HG03135 (cell line): ENCODE data around the gene SPACDR.
A peak's percentile ranks its signal among the peaks of the same experiment; 100 is the strongest.

ENCODE experiments used
- ATAC-seq: cut with Tn5 transposase; IDR thresholded peaks from one replicate; pipeline ENCODE4 v1.9.1; 2021; ENCODE audit warnings: mild to moderate bottlenecking, moderate library complexity; ENCODE audit not compliant: unreplicated experiment

SPACDR gene

GRCh38 chr7:100486111-100486636, 22.1 kb upstream of the SPACDR start:
- no peak for ATAC-seq

DNA sequence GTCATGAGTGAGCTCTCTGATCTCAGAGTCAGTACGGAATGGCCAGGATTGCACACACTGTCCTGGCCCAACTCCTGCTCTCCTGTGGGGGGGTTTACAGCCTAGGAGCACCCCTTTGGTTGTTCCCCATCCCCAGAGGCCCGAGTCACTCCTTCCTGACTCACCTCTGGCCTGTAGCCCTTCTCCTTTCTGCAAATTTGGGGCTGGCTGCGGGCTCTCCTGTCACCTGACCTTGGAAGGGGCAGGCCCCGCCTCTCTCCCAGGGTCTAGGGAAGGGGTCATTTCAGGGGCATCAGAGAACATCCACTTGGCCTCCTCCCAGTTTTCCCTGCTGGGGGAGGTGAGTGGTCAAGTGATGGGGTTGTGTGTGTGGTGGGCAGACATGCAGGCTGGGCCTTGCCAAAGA, 21.4 kb upstream of the SPACDR start:
- ATAC-seq: no peak

GRCh38 chr7:100484673-100485045, 20.6 kb upstream of the SPACDR start:
- ATAC-seq: no peak

DNA sequence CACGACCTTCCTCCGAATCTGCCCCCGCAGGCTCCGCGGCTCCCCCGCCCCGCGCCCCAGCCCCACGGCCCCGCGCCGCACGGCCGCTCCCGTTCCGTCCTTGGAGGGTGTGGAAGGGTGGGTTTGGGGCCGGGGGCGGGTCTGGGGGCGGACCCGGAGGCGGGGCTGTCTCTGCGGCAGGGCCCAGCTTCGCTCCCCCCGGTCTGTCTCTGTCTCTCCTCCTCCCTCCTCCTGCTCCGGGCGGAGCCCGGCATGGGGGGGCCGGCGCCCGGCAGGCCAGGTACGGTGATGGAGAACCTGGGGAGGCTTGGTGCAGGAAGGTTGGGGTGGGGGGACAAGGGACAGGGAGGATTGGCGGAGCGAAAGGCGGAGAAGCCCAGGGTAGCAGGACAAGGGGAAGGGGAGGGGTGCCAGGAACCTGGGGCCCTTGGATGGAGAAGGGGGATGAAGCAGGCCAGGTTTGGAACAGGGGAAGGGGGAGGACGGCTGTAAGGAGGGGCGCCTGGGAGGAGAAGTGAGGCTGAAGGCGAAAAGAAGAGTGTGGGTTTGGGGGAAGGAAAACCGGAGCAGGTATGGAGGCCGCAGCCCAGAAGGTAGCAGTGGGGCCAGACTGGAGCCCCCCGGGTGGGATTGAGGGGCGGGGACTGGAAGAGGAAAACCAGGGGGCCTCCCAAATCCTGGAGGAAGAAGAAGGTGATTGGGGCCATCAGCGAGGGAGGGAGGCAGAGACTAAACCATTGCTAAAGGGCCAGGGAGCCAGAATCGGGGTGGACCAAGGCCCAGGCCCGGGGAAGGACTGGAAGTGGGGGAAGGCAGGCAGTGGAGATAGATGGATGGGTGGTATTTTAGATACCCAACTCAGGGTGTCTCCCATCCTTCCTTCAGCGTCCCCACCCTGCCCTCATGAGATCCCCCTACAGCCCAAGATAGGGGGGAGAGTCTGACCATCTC, 19.9 kb upstream of the SPACDR start, which contains the start of gene NYAP1:
TSS of gene NYAP1 (plus strand) at position 206 of the 951 bp plus-strand sequence. CDS start 1,385 bp downstream, outside the sequence.
- ATAC-seq: no peak

DNA sequence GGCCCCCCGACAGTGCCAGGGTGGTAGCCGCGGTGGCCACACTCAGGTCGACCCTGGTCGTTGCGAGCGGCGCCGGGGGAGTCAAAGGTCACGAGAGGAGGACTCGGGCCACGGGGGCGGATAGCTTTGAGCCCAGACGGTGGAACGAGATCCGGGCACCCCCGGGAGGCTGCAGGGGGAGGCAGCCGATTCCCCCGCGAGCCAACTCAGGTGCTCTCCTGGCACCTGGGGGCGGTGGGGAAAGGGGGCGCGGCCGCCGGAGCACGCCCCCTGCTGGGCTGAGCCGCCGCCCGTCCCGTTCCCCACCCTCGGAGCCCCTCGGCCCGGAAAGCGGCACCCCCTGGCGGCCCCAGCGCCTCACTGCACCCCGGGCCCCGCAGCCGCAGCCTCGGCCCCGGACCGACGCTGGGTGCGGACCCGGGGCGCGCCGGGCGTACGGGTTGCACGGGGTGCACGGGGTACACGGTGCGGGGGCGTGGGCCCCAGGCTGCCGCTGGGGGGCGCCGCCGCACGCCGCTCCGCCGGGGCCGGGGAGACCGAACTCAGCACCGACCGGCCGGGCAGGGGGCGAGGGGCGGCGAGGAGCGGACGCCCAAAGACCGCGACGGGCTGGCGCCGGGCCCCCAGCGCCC, 19.1 kb upstream of the SPACDR start:
- ATAC-seq: peak; percentile 51

DNA sequence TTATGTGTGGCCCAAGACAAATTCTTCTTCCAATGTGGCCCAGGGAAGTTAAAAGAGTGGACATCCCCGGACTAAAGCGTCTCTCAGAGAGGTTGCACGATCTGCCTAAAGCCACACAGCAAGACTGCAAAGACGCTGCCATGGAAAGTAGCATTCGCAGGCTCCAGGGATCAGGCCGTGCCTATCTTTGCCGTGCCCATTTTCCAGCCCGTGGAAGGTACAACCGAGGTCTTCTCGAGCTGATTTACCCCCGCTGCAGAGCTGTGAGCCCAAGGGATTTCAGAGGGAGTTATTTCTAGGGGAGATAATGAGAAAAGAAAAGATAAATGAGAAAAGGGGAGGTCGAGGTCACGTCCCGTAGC, 18.6 kb upstream of the SPACDR start:
- ATAC-seq: no peak

- ATAC-seq: no peak
These were observed 17.4 kb upstream of the SPACDR start for GRCh38 chr7:100481466-100481865.

DNA sequence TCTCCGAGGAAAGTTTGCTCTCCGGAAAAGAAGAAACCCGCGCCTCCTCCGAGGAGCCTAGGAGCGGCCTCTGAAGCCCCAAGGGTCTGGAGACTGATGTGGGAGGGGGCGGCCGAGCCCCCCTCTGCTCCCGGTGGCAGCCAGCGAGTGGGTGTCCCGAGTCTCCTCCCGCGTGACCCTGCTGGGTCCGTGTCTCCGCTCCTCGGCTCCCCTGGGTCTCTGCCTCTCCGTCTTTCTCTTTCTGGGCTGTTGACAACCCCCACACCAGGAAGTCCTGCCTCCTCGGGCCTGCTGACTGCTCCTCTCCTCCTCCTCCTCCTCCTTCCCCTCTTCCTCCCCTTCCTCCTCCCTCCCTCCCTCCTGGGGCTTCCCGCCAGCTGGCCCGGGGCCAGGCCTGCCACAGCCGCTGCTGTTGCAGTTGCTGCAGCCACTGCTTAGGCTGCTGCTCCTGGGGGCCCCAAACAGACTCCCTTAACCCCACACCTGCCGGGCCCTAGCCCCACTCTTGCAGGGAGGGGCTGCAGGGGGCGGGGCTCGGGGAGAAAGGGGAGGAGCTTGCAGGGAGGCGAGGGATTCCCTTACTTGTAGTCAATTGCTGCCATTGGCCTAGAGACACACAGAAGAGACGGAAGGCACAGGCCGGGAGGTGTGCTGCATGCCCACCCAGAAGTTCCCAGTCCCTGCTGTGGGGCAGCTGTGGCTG, 15.0 kb upstream of the SPACDR start, which contains the start of gene TSC22D4:
TSS of gene TSC22D4 (minus strand) at position 257 of the 703 bp plus-strand sequence. CDS start 1,176 bp downstream, outside the sequence.
- ATAC-seq: peak; percentile 58

DNA sequence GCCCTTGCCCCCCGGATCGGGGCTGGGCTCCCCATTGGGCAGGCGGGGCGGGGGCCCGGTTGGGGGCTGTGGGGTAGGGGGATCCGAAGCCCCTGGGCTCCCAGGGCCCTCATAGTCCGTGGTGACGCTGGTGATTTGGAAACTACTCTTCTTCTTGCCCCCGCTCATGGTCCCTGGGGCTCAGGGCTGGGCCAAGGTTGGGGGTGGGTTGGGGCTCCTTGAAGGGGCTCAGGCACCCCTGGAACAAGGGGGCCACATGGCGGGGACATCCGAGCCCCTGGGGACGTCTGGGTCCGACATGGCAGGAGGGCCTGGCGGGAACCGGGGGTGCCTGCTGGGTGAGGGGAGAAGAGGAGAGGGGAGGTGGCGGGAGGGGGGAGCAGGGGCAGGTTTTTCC, 13.8 kb upstream of the SPACDR start:
- no peak for ATAC-seq

DNA sequence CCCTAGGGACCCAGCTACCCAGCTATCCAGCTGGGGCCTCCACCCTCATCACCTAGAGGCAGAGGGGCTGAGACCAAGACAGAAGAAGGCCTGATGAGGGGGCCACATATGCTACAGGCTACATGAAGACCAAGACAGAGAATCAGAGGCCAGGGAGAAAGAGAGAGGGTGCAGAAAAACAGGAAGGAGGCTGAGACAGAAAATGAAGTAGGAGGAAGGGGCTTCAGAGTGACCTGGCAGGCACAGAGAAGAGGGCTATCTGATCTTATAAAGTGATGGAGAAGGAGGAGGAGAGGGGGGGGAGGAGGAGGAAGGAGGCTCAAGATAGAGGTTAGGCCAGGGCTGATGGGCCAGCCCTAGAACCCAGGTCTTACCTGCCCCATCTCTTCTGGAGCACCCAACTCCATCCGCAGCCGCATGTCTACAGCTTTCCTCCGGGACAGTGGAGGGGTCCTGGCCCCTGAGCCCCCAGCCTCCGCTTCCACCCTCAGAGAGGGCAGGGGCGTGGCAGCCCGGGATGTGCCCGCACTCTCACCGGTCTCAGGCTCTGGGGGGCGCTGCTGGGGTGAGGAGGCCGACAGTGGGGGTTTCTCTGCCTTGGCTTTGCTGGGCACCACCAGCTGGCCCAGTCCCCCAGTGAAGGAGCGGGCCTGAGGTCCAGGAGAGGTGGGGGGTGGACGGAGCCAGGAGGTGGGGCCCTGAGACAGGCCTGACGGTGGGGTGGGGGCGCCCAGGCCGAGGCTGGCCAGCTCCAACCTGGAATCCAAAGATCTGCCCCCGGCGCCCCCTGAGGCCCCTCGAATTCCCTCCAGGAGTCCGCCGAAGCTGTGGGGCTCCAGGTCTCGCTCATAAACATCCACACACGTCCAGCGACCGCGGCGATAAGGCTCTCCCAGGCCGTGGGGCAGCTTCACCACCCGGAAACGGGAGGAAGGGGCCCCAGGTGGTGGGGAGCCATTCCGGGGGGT, 13.1 kb upstream of the SPACDR start:
- no peak for ATAC-seq

GRCh38 chr7:100476101-100476780, 12.2 kb upstream of the SPACDR start:
- ATAC-seq: no peak

- ATAC-seq: no peak
These were observed 11.5 kb upstream of the SPACDR start for GRCh38 chr7:100475549-100475948.

DNA sequence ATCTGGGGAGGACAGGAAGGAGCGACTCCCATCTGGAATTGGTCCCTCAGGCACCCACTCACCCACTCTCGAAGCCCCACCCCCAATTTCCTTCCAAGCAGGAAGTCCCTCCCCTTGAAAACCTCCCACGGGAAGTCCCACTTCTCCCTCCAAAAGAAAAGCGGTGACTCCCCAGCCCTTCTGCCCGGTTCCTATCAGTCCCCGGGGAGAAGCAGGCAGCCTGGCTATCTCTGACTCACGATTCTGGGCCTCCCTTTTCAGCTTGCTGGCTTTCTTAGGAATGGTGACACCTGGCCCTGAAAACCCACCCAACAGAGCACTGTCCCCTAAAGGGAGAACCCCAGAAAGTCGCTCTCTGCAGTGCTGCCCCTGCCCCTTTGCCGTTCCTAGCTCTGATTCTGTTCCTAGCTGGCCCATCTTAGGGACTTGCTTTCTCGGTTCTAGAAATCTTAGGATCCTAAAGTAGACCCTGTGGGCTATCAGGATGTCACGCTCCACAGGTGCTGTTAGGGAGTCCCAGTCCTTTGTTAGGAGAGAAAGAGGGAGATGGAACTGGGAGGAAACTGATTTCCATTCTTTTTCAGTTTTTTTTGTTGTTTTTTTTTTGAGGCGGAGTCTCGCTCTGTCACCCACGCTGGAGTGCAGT, 8.9 kb upstream of the SPACDR start:
- ATAC-seq: no peak

DNA sequence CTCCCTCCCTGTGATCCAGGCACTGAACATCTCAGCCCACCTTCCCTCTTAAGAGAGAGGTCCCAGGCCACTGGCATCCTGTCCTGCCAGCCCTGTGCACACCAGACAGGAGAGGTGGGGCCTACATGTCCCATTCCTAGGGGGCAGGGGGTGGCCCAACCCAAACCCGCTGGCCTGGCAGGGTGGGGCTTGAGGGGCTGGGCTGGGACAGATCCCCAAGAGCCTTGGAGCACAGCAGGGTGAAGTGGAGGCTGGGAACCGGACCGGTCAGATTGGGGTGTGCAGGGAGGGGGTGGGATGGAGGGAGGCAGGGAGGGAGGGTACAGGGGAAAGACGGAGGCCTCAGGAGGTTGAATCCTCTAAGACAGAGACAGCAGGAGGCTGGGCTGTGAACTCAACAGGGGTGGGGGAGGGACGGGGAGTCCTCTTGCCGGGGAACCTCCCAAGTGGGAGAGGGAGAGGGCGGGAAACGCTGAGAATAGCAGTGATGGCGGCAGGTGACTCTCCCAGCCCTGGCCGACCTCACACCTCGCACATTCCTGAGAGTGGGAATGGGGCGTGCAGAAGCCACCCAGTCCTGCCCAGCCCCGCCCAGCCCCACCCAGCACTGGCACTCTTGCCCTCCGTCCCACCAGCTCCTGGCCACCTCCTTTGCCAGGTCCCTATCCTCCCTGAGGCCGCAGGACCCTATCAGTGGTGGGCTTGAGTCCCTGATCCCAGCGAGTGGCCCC, 8.2 kb upstream of the SPACDR start:
- ATAC-seq: no peak

- ATAC-seq: no peak
These were observed 7.0 kb upstream of the SPACDR start for GRCh38 chr7:100471021-100471420.

GRCh38 chr7:100469227-100470044, 5.4 kb upstream of the SPACDR start:
- ATAC-seq: peak; percentile 56

- no peak for ATAC-seq
These were observed 3.7 kb upstream of the SPACDR start for GRCh38 chr7:100467638-100468373.
